ENCODE results near the gene SETD9. TPM values are rescaled to one million over a fixed set of nuclear protein-coding genes. Genes with fewer than 3 reads are reported as not detected.
A peak's percentile ranks its signal among the peaks of the same experiment; 100 is the strongest.

Gene SETD9
- total RNA-seq, 1 donor from 2014 or later = 10.3 TPM

DNA sequence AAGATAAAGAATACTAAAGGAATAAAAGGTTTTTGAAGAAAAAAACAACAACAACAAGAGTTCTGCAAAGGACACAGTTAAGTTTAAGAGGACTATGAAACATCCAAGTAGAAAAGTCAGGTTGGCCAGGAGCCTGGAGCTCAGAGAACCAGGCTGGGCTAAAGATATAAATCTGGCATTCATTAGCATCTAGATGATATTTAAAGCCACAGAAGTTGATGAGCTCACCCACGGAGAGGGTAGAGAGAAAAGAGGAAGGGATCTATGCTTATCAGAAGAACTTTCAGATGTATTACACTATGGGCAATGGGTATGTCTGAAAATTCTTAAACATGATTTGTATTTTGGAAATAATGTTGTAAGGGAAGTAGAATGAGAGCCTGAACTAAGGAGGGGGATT is 32.6 kb downstream of the SETD9 start:
- no peaks in the 10 kb centered on the region for H3K27me3 ChIP-seq (ENCODE audit: control insufficient read depth, insufficient read depth, low read length)
- FAIRE-seq = no peak
- TF ChIP-seq, protein P1, sequence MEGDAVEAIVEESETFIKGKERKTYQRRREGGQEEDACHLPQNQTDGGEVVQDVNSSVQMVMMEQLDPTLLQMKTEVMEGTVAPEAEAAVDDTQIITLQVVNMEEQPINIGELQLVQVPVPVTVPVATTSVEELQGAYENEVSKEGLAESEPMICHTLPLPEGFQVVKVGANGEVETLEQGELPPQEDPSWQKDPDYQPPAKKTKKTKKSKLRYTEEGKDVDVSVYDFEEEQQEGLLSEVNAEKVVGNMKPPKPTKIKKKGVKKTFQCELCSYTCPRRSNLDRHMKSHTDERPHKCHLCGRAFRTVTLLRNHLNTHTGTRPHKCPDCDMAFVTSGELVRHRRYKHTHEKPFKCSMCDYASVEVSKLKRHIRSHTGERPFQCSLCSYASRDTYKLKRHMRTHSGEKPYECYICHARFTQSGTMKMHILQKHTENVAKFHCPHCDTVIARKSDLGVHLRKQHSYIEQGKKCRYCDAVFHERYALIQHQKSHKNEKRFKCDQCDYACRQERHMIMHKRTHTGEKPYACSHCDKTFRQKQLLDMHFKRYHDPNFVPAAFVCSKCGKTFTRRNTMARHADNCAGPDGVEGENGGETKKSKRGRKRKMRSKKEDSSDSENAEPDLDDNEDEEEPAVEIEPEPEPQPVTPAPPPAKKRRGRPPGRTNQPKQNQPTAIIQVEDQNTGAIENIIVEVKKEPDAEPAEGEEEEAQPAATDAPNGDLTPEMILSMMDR (IDR thresholded peaks at IDR 0.05; ENCODE audit: insufficient read depth, low read length, severe bottlenecking) = no peak
- no peak overlapping the region for H3K4me3 ChIP-seq (ENCODE audit: low read depth, low read length)
- DNase-seq (ENCODE audit: low read depth) = no peak
- H3K36me3 ChIP-seq (ENCODE audit: control insufficient read depth, insufficient read depth, low read length) = peaks cover 9% of the 10 kb centered on the region

DNA sequence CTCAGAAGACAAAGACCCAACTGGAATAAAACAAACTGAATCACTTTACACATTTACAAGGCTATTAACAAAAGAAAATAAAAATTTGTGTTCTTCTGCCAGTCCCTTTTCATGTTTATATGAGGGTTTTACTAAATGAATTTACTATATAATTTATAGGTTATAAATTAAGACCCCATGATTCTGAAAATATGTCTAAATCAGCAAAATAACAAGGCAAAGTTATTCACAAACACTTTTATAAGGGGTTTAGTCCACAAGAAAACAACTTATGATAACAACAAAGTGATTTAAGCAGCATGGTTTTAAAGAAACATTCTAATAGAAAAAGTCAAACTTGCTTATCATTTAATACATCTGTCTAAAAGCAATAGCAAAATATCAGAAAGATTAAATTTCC is 37.7 kb downstream of the SETD9 start:
- no peak for FAIRE-seq

DNA sequence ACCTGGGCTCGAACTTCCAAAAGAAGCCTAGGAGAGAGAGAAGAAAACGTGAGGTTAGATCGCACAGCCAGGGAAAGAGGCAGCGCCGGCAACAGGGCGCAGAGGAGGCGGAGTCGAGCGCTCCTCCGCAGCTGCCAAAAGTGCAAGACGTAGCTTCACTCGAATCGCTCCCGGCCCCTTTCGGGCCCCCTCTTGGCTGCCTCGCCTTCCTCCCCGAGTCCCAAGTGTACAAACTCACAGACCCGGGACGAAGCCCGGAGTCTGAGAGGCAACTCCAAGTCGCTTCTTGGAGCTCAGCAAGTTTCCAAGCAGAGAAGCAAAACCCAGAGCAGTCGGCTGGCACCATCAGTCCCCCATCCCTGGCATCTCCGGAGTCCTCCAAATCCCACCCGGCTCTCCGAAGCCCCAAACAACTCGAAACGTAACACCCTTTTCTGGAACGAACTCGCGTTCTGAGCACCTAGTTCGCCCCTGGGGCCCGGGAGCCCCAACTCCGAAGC is 41.3 kb downstream of the SETD9 start:
- Histone ChIP-seq H3K27me3 (ENCODE audit: control insufficient read depth, insufficient read depth, low read length) (no peaks in the 10 kb centered on the region), H3K4me3 (ENCODE audit: low read depth, low read length) (peak overlapping the region; percentile 56), H3K36me3 (ENCODE audit: control insufficient read depth, insufficient read depth, low read length) (peaks cover 2% of the 10 kb centered on the region)
- TF ChIP-seq, protein P1 (IDR thresholded peaks at IDR 0.05; ENCODE audit: insufficient read depth, low read length, severe bottlenecking) = no peak
- no peak for FAIRE-seq
- peak; percentile 42 for DNase-seq (ENCODE audit: low read depth)

More for the DNA sequence above, 37.7 kb downstream of the SETD9 start:
- Histone ChIP-seq H3K36me3 (ENCODE audit: control insufficient read depth, insufficient read depth, low read length) (peaks cover 3% of the 10 kb centered on the region), H3K4me3 (ENCODE audit: low read depth, low read length) (no peak overlapping the region), H3K27me3 (ENCODE audit: control insufficient read depth, insufficient read depth, low read length) (no peaks in the 10 kb centered on the region)
- TF ChIP-seq, protein P1 (IDR thresholded peaks at IDR 0.05; ENCODE audit: insufficient read depth, low read length, severe bottlenecking) = no peak
- no peak for DNase-seq (ENCODE audit: low read depth)

DNA sequence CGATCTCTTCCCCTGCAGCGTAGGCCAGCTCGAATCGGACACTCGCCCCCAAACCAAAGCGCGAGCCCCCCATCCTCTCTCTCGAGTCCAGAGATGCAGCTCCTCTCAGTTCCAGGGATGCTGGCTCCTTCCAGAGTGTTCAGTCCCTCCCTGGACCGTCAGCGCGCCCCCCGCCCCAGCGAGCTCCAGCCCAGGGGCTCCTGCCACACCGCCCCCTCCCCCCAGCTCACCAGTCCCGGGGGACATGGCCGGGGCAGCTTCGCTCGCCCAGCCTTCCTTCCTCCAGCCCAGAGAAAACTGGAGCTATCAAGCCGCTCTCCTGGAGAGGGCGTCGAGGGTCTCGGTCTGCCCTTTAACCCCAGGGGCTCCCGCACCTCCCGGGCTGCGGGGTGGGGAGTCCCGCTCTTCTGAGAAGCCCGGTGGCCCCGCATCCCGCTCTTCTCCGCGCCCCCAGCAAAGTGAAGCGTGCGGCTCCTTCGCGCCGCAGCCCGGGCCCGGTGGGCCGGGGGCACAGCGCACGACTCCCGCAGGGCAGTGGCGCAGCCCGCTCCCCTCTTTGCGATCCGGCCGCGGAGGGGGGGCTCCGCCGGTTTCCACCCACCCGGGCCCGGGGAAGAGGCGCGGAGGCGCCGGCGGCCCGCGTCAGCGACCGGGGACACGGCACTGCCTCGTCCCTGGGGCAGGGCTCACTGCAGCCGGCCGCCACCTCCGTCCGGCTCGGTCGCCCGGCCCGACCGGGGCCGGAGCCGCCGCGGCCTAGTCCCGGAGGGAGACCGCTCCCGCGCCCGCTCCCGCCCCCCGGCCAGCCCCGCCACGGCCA is 41.9 kb downstream of the SETD9 start:
- FAIRE-seq = no peak
- H3K27me3 ChIP-seq (ENCODE audit: control insufficient read depth, insufficient read depth, low read length) = no peaks in the 10 kb centered on the region
- no peak for DNase-seq (ENCODE audit: low read depth)
- H3K4me3 ChIP-seq (ENCODE audit: low read depth, low read length) = peak overlapping the region; percentile 56
- TF ChIP-seq, protein P1 (IDR thresholded peaks at IDR 0.05; ENCODE audit: insufficient read depth, low read length, severe bottlenecking) = no peak
- H3K36me3 ChIP-seq (ENCODE audit: control insufficient read depth, insufficient read depth, low read length) = peaks cover 2% of the 10 kb centered on the region

DNA sequence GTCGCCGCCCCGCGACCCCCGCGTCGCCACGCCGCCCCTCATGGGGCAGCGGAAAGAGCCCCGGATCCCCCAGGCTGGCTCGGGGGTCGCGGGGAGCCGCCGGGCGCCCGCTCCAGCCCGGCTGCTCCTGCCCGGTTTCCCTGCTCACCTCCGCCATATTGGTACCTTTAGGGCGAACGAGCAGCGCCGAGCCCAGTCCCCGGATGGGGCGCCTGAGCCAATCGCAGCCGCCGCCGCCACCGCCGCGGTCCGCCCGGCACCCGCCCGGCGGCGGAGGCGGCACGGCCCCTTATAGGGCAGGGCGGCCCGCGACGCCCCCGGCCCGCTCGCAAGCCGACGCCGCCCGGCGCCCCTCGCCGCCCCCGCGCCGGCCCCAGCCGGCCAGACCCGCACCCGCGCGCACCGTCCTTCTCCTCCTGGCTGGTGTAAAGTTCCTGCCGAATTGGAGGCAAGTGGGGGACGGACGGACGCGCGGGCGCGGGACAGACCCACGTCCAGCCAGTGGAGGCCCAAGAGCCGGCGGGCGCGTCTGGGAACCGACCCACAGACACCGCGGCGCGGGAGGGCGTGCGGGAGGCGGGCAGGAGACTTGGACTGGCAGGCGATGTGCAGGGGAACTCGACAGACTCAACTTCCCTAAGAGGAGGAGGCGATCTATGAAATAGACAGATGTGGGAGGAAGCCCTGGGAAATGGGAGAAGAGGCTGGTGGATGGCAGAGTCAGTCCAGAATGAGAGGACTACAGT is 42.7 kb downstream of the SETD9 start, which contains the start of gene MIER3:
TSS of gene MIER3 (minus strand) at position 178 of the 746 bp plus-strand sequence. CDS start at position 157, 21 bp downstream.
- peak; percentile 49 for DNase-seq (ENCODE audit: low read depth)

More for the DNA sequence above, 42.7 kb downstream of the SETD9 start, which contains the start of gene MIER3:
- Histone ChIP-seq H3K4me3 (ENCODE audit: low read depth, low read length) (peak within 1 kb of the TSS; percentile 56), H3K36me3 (ENCODE audit: control insufficient read depth, insufficient read depth, low read length) (peaks cover 2% of the 10 kb centered on the region), H3K27me3 (ENCODE audit: control insufficient read depth, insufficient read depth, low read length) (no peaks in the 10 kb centered on the region)
- no peak for FAIRE-seq
- TF ChIP-seq, protein P1 (IDR thresholded peaks at IDR 0.05; ENCODE audit: insufficient read depth, low read length, severe bottlenecking) = no peak
